ENCODE measurements around the gene RASGRP3.

RASGRP3 gene

DNA sequence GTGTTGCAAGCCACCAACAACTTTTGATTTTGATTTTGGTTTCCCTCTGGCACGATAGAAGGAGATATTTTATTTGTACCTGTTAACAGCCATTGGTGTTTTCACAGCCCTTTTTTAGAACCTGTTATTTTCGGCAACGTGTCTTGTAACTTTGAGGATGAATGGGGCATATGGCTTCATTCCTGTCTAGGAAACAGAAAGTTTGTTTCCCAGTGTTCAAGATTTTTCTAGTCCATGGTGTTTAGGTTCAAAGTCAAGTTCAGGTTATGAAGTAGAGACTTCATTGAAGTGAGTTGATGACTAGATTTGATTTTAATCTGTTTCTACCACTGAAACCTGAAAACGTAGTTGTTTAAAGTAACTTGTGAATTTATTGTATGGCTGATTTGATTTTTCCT lies 343 bp downstream of the RASGRP3 start:
- Histone ChIP-seq H3K4me1 (ENCODE audit: insufficient read depth, low read length) (no peaks in the 10 kb centered on the region), H3K9ac (ENCODE audit: low read depth, low read length) (peak overlapping the region; percentile 59; the same call in 1 of the 2 replicates)

DNA sequence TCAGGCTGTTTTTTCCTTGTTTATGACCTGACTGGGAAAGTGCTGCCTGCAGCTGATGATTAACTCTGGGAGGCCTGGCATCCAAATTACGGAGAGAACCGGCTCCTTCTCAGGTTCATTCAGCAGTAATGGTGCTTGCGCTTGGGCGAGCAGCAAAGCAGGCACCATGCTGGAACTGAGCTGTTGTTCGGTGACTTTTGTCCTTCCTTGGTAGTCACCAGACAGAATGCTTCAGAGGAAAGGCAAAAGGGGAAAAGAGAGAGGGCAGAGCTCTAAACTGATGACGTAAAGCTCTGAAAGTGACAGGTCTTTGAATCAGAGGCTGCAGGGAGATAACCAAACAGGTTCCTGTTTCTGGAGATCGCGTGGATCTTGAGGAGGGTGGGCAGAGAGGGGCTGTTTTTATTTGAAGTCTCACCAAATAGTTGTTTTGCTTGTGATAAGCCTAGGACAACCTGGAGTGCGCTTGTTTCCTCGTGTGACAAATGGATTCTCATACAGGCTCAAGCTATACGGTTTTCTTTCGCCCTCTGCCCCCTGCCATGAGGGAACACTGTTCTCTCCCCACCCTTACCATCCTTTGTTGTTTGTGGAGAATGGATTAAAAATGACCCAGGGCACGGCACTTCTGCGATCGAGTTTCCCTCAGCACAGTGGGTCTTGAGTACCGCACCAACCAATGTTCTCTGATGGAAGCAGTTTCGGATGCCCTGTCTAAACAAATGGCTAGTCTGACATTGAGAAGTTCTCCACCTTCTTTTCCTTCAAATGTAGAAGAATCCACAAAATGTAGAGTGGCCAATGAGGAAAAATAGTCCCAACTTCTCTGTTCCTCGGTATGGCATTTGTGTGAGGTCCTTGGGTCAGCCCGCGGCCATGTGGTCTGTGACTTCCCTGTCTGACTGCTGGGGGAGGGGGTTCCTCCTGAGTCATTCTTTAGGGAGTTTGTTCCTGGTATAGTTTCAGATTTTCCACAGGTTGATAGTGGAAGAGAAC lies 1.3 kb downstream of the RASGRP3 start:
- Histone ChIP-seq H3K36me3 (ENCODE audit: insufficient read depth, low read length) (no peaks in the 10 kb centered on the region), H3K9ac (ENCODE audit: low read depth, low read length) (no peak overlapping the region), H3K9me3 (ENCODE audit: control insufficient read depth, insufficient read depth, low read length) (no peaks in the 10 kb centered on the region), H3K4me1 (ENCODE audit: insufficient read depth, low read length) (no peaks in the 10 kb centered on the region)

More for the DNA sequence above, 343 bp downstream of the RASGRP3 start:
- no peaks in the 10 kb centered on the region for H3K9me3 ChIP-seq (ENCODE audit: control insufficient read depth, insufficient read depth, low read length)
- H3K36me3 ChIP-seq (ENCODE audit: insufficient read depth, low read length) = no peaks in the 10 kb centered on the region

DNA sequence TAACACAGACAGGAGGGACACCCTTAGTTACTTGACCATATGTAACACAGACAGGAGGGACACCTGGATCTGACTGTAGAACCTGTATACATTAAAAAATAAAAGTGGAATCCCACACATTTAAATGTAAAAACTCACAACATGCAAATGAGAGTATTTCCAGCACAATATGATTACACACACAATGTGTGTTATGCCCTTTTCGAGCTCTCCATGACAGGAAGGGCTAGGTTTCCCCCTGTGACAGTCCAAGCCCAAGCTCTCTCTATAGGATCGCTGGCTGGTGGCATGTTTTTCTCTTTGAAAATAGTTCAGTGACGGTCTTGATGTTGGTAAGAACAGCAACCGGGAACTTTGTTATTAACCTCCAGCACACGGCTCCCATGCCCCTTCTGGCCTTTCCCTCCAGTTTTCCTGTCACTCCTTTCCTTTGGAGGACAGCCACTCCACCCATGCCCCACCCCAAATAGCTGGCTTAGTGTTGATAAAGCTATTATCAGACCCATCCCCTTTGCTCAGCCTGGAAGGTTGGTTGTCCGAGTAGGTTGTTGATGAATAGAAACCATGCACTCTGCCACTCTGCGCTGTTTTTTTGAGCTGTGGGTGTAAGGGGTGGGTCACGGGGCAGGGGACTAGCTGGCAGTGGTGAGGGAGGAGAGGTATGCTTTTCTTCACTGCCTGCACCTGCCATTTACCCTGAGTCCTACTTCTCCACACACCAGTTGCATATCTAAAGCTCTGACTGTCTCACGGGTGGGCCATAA lies 2.7 kb downstream of the RASGRP3 start:
- Histone ChIP-seq H3K9ac (ENCODE audit: low read depth, low read length) (no peak overlapping the region), H3K4me1 (ENCODE audit: insufficient read depth, low read length) (no peaks in the 10 kb centered on the region), H3K9me3 (ENCODE audit: control insufficient read depth, insufficient read depth, low read length) (no peaks in the 10 kb centered on the region), H3K36me3 (ENCODE audit: insufficient read depth, low read length) (no peaks in the 10 kb centered on the region)

DNA sequence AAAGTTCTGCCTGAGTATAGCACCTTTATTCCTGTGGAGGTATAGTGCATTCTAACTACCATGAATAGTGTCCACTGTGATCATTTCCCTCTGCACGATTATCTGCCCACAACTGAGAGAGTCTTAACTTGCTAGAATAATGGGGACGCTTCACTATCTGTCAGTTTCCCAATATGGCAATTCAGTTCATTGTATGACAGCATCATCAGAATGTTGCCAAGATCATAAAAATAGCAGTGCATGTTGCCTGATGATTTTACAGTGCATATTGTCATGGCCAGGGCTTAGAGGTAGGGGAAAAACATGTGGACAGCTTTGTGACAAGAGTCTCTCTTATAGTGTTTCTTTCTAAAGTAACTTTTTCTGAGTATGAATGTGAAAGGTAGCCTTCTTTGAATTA lies 6.1 kb downstream of the RASGRP3 start:
- Histone ChIP-seq H3K4me1 (ENCODE audit: insufficient read depth, low read length) (no peaks in the 10 kb centered on the region), H3K9me3 (ENCODE audit: control insufficient read depth, insufficient read depth, low read length) (peaks cover 4% of the 10 kb centered on the region; the same call in 1 of the 2 replicates), H3K9ac (ENCODE audit: low read depth, low read length) (no peak overlapping the region), H3K36me3 (ENCODE audit: insufficient read depth, low read length) (no peaks in the 10 kb centered on the region)

DNA sequence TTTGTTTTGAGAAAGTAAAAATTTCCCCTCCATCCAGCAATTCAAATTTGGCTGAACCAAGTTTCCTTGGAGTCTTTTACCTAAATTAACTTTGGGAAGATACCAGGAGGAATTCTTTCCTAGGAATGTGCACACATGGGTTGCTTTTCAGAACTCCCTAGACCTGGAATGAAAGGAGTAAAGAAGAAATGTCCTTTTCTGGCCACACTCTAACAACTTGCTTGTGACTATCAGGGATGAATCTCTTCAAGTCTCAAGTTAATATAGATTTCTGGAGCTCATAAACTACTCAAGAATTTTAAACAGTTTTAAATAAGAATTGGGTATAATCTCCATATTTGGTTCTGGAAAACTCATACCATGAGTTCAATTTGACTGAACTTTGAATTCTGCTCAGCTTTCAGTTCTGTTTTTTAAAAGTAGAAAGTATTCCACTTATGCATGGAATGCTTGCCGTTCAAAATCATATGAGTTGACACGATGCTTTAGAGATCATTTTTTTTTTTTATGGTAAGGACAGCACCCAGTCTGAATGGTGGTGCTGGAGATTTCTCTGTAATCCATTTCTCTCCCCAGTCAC lies 7.7 kb downstream of the RASGRP3 start:
- Histone ChIP-seq H3K36me3 (ENCODE audit: insufficient read depth, low read length) (no peaks in the 10 kb centered on the region), H3K4me1 (ENCODE audit: insufficient read depth, low read length) (no peaks in the 10 kb centered on the region), H3K9me3 (ENCODE audit: control insufficient read depth, insufficient read depth, low read length) (peaks cover 4% of the 10 kb centered on the region; the same call in 1 of the 2 replicates), H3K9ac (ENCODE audit: low read depth, low read length) (no peak overlapping the region)

DNA sequence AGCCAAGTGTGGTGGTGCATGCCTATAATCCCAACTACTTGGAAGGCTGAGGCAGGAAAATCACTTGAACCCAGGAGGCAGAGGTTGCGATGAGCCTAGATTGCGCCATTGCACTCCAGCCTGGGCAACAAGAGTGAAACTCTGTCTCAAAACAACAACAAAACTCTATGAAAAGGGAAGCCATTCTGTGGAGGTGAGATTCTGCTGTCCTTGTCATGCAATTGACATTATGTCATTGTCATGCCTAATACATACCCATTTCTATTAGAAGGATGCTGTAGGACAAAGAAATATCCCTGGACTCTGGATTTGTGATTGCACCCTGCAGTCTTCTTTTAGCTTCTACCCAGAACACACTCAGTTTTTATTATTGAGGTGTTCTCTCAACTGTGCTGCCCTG lies 8.6 kb downstream of the RASGRP3 start:
- Histone ChIP-seq H3K9me3 (ENCODE audit: control insufficient read depth, insufficient read depth, low read length) (peaks cover 4% of the 10 kb centered on the region; the same call in 1 of the 2 replicates), H3K4me1 (ENCODE audit: insufficient read depth, low read length) (no peaks in the 10 kb centered on the region), H3K9ac (ENCODE audit: low read depth, low read length) (no peak overlapping the region), H3K36me3 (ENCODE audit: insufficient read depth, low read length) (no peaks in the 10 kb centered on the region)

DNA sequence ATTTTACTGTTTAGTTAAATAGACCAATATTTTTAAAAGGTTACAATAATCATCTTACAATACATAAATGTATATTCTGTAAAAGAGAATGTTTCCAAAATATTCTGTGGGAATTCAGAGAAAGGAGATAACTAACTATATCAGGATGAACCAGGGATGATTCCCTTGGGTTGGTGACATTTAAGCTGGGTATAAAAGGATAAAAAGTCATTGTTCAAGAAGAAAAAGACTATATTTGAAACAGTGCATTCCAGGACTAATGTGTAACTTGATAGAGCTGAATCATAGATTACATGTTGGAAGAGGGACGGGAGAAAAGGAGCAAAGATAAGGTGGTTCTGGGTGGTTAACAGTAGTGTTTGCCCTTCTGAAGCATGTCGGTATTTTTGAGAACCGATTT lies 10.1 kb downstream of the RASGRP3 start:
- Histone ChIP-seq H3K9ac (ENCODE audit: low read depth, low read length) (no peak overlapping the region), H3K36me3 (ENCODE audit: insufficient read depth, low read length) (no peaks in the 10 kb centered on the region), H3K4me1 (ENCODE audit: insufficient read depth, low read length) (no peaks in the 10 kb centered on the region), H3K9me3 (ENCODE audit: control insufficient read depth, insufficient read depth, low read length) (peaks cover 4% of the 10 kb centered on the region; the same call in 1 of the 2 replicates)

DNA sequence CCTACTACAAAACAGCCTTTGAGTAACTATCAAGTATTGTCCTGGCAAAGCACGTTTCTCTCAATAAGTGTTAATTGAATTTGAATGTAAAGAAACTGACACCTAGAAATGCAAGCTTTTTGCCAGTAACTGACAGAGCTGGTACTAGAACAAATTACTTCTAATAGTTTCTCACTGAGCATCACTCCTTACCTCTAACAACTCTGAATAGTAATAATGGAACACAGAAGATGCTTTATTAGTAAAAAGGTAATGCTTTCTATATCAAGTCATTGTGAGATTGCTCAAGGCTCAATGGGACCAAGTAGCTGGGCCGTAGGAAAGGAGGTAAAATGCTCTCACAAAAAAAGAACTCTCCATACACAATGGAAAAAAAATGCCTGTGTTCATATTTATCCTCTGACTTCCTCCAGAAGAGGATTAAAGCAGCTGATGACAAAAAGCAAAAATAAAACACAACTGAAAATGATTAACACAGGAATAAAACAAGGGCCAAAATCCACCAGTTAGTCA lies 11.8 kb downstream of the RASGRP3 start:
- no peak overlapping the region for H3K9ac ChIP-seq (ENCODE audit: low read depth, low read length)
- no peaks in the 10 kb centered on the region for H3K4me1 ChIP-seq (ENCODE audit: insufficient read depth, low read length)
- H3K36me3 ChIP-seq (ENCODE audit: insufficient read depth, low read length) = no peaks in the 10 kb centered on the region

DNA sequence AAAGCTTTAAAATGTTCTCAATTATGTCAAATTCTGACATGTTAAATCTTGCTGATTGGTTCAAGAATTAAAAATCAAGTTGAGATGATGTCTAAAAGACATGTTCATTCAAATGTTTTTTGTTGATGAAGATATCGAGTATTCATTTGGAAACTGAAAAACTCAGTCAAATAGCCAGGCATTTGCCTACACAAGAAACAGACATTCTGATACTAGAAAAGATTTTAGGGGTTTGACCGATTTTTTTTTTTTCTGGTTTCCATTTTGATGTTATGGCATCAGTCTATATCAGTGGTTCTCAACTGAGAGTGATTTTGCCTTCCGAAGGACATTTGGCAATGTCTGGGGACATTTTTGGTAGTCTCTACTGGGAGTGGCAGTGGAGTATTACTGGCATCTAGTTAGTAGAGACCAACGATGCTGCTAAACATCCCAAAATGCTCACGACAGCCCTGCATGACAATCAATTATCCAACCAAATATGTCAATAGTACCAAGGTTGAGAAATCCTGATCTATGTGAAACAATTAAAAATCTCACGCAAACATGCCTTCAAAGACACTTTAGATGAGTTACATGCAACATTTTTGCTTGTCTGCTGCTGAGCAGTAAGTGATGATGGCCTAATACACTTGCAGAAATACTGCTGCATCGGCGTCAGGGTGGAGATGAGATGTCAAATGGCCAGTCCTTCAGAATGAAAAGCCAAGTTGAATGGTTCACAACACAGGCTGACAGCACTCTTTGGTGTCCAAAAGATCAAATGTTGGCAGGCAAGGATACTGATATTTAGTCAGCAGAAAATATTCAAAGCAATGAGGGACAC lies 12.5 kb downstream of the RASGRP3 start:
- Histone ChIP-seq H3K4me1 (ENCODE audit: insufficient read depth, low read length) (no peaks in the 10 kb centered on the region), H3K9ac (ENCODE audit: low read depth, low read length) (no peak overlapping the region), H3K36me3 (ENCODE audit: insufficient read depth, low read length) (no peaks in the 10 kb centered on the region)

More for the DNA sequence above, 11.8 kb downstream of the RASGRP3 start:
- H3K9me3 ChIP-seq (ENCODE audit: control insufficient read depth, insufficient read depth, low read length) = peaks cover 4% of the 10 kb centered on the region; the same call in 1 of the 2 replicates

DNA sequence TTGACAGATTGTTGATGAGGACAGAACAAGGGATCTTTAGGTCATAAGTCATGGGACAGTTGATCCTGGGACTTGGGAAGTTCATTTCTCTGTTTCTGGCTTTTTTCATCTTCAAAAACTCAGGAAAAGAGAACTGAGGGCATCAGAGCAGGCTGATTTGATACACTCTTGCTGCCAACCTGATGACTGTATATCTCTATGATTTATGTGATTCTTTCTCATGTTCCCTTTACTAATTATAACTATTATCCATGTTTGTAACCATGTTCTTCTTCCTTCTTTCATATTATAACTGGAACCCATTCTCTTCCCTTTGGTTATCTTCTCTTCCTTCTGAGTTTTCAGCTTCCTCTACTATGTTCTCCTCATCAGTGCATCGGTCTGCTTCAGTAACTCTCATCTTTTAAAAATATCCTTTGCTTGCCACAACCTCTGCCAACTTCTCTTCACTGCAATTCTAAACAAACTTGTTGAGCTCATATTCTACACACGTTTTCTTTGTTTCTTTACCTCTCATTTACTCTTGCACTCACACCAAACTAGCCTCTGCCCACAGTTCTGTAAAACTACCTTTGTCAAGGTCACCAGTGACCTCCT lies 13.5 kb downstream of the RASGRP3 start:
- Histone ChIP-seq H3K36me3 (ENCODE audit: insufficient read depth, low read length) (no peaks in the 10 kb centered on the region), H3K9me3 (ENCODE audit: control insufficient read depth, insufficient read depth, low read length) (peaks cover 4% of the 10 kb centered on the region; the same call in 1 of the 2 replicates), H3K4me1 (ENCODE audit: insufficient read depth, low read length) (no peaks in the 10 kb centered on the region), H3K9ac (ENCODE audit: low read depth, low read length) (no peak overlapping the region)

More for the DNA sequence above, 12.5 kb downstream of the RASGRP3 start:
- peaks cover 4% of the 10 kb centered on the region; the same call in 1 of the 2 replicates for H3K9me3 ChIP-seq (ENCODE audit: control insufficient read depth, insufficient read depth, low read length)

DNA sequence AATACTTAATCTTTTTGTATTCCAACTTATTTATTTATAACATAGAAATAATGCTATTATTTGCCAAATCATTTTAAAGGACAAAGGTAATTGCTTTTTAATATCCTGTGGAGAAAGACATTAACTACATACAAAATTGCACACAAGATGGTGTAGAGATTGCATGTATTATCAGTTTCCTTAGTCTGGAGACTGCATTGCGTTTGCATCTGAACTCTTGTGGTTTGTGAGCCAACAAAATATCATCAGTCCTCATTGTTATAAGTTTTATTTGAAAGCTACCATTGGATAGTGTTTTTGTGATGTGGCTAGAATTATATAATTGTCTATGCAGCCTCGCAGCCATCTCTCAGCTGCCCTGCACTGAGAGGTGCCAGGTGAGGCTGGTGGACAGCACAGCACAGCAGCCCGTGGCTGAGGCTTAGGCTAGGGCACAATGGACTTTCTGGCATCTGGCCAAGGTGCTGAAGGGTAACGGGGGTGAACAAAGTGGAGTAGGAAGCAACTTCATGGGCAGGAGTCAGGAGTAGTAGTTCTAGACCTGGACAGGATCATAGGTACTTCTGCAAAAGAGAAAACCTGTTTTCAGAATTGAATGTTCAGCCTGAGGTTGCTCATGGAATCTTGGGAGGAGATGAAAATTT lies 15.1 kb downstream of the RASGRP3 start:
- Histone ChIP-seq H3K9ac (ENCODE audit: low read depth, low read length) (no peak overlapping the region), H3K36me3 (ENCODE audit: insufficient read depth, low read length) (no peaks in the 10 kb centered on the region), H3K9me3 (ENCODE audit: control insufficient read depth, insufficient read depth, low read length) (peaks cover 3% of the 10 kb centered on the region; the same call in 1 of the 2 replicates), H3K4me1 (ENCODE audit: insufficient read depth, low read length) (no peaks in the 10 kb centered on the region)

DNA sequence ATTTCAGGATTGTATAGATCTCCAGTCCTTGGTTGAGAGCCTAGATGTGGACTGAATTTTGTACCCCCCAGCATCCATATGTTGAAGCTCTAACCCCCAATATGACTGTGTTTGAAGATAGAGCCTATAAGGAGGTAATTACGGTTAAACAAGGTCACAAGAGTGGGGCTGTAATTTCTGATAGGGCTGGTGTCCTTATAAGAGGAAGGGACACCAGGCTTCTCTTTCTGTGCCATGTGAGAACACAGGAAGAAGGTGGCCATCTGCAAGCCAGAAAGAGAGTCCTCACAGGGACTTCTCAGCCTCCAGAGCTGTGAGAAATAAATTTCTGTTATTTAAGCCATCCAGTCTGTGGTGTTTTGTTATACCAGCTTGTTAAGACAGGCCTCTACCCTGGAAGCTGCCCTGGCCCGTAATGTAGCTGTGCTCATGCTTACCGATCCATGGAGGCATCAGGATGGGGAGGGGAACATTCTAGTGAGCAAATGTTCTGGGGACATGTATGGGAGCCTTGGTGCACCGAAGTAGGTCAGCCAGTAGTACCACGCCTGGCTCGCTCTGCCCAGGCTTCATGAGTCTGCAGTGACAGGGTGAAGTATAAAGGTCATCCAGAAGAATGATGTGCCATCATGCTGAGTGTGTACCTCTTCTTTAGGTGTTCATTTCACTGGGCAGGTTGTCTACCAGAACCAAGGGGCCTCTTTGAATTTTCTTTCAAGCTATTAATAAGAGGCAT lies 16.1 kb downstream of the RASGRP3 start:
- Histone ChIP-seq H3K9ac (ENCODE audit: low read depth, low read length) (no peak overlapping the region), H3K36me3 (ENCODE audit: insufficient read depth, low read length) (no peaks in the 10 kb centered on the region), H3K4me1 (ENCODE audit: insufficient read depth, low read length) (no peaks in the 10 kb centered on the region), H3K9me3 (ENCODE audit: control insufficient read depth, insufficient read depth, low read length) (no peaks in the 10 kb centered on the region)
